ENCODE measurements around the gene TIRAP. TPM values are rescaled to one million over a fixed set of nuclear protein-coding genes. Genes with fewer than 3 reads are reported as not detected.
A peak's percentile ranks its signal among the peaks of the same experiment; 100 is the strongest.

TIRAP gene
- total and polyA plus RNA-seq, 2 of the 8 experiments (the other 6 are each of a cell fraction or from before 2014, with no cell fraction given): 5.3 TPM

GRCh38 chr11:126336138-126336541 lies 53.2 kb downstream of the TIRAP start:
- Histone ChIP-seq H3K36me3 (ENCODE audit: control insufficient read depth in 2 of 4, insufficient read depth in 4 of 4, low read length in 3 of 4) (peaks cover 0 to 11% (median under 1%) of the 10 kb centered on the region in 4 experiments; a peak in 4 of 8 replicates), H2BK120ac (replicated peaks; ENCODE audit: low read depth, low read length) (no peak overlapping the region), H3K27ac (ENCODE audit: low read depth, low read length) (no peak overlapping the region), H3K79me2 (ENCODE audit: control insufficient read depth in 1 of 2, insufficient read depth in 2 of 2, low read length in 2 of 2) (no peaks in the 10 kb centered on the region), H3K14ac (ENCODE audit: insufficient read length) (no peak overlapping the region), H3K18ac (ENCODE audit: extremely low read depth, low read length) (no peak overlapping the region), H4K91ac (replicated peaks; ENCODE audit: insufficient read length, low read length) (no peak overlapping the region), H2BK5ac (ENCODE audit: low read depth, low read length) (peak overlapping the region; percentile 20; the same call in 1 of the 2 replicates), H4K20me1 (replicated peaks in 1 of 2; ENCODE audit: control insufficient read depth in 1 of 2, insufficient read depth in 2 of 2, low read length in 2 of 2) (peaks cover 0 to under 1% of the 10 kb centered on the region in 2 experiments), H3K23me2 (ENCODE audit: low read depth, low read length) (no peaks in the 10 kb centered on the region), H2BK12ac (ENCODE audit: low read depth, low read length) (no peak overlapping the region), H3K4me2 (ENCODE audit: insufficient read depth in 1 of 2, low read depth in 2 of 2, low read length in 2 of 2) (no peak overlapping the region), H3K79me1 (ENCODE audit: low read depth, low read length) (no peaks in the 10 kb centered on the region), H2BK20ac (ENCODE audit: low read length) (no peak overlapping the region), H3K23ac (ENCODE audit: insufficient read length) (no peak overlapping the region), H3K9me3 (ENCODE audit: insufficient read depth in 2 of 2, low read depth in 1 of 2, low read length in 1 of 2) (no peaks in the 10 kb centered on the region), H3K27me3 (replicated peaks in 1 of 4; ENCODE audit: control insufficient read depth in 3 of 4, extremely low read depth in 1 of 4, insufficient read depth in 3 of 4, low read length in 3 of 4) (no peaks in the 10 kb centered on the region), H4K8ac (ENCODE audit: extremely low read depth, insufficient read depth, low read length) (no peak overlapping the region), H3K4me3 (ENCODE audit: extremely low read depth in 1 of 4, insufficient read depth in 2 of 4, low read depth in 3 of 4, low read length in 4 of 4) (no peak overlapping the region), H3K4ac (replicated peaks; ENCODE audit: insufficient read length, low read depth, low read length) (no peak overlapping the region), H2AFZ (ENCODE audit: low read length) (no peak overlapping the region), H3K4me1 (replicated peaks in 1 of 4; ENCODE audit: control insufficient read depth in 3 of 4, insufficient read depth in 4 of 4, low read length in 3 of 4) (peaks cover 0 to 8% (median 3%) of the 10 kb centered on the region in 4 experiments; a peak in 2 of 7 replicates), H4K5ac (ENCODE audit: insufficient read length, low read depth, low read length) (no peak overlapping the region), H2BK15ac (ENCODE audit: low read length) (no peak overlapping the region), H3K56ac (replicated peaks; ENCODE audit: insufficient read length, low read depth, low read length) (no peak overlapping the region), H3K9ac (replicated peaks in 1 of 4; ENCODE audit: extremely low read depth in 1 of 4, low read depth in 3 of 4, low read length in 3 of 4) (no peak overlapping the region), H2AK5ac (ENCODE audit: low read depth, low read length) (no peak overlapping the region)
- 85% methylated on average over 8 of the region's 8 CpGs; no CpG with 5 or more reads in 1 of the 2 experiments for WGBS, 2 experiments (ENCODE audit: extremely low coverage in 1 of 2, insufficient coverage in 1 of 2, insufficient read length in 1 of 2, insufficient replicate concordance in 2 of 2, low coverage in 1 of 2, low lambda C conversion rate in 2 of 2, missing lambda C conversion rate in 1 of 2)
- ChIA-PET POLR2A (ENCODE audit: partially characterized antibody) (interaction anchor here (1.6 to 2.4 kb wide), 2 partner anchors 10 to 32 kb away, joined by 6 to 8 read pairs; partner anchors contain the start of gene DCPS), CTCF (ENCODE audit: partially characterized antibody) (interaction anchor here (0.7 to 2.4 kb wide), 5 partner anchors 13 to 144 kb away, joined by 3 to 10 read pairs (median 4); no protein-coding TSS in a partner anchor)
- FAIRE-seq (no peak), DNase-seq (ENCODE audit: low read depth in 1 of 2, low spot score in 2 of 2) (no peak)
- TF ChIP-seq HDAC6 (IDR thresholded peaks at IDR 0.05; ENCODE audit: low read depth, low read length) (no peak), KDM5A (IDR thresholded peaks at IDR 0.05; ENCODE audit: low read length) (no peak), KDM1A (IDR thresholded peaks at IDR 0.05; ENCODE audit: borderline replicate concordance, low read length) (no peak), EGR1 (IDR thresholded peaks at IDR 0.05; ENCODE audit: borderline replicate concordance, low read depth, low read length) (no peak), RNF2 (IDR thresholded peaks at IDR 0.05; ENCODE audit: borderline replicate concordance, low read depth, low read length, missing control alignments, poor library complexity, severe bottlenecking) (no peak), SP2 (IDR thresholded peaks at IDR 0.05; ENCODE audit: low read length) (no peak)

Data from H1 (cell line).